HG02678 (cell line): ENCODE measurements around the gene MTA3.
"Not testable (repeated sequence)": the region's sequence is repeated elsewhere in the genome, so short reads cannot be mapped to it uniquely, and the experiment has no call there.

ENCODE experiments used
- ATAC-seq: cut with Tn5 transposase; IDR thresholded peaks from one replicate; pipeline ENCODE4 v1.9.1; 2021; ENCODE audit warnings: mild to moderate bottlenecking, moderate library complexity; ENCODE audit not compliant: unreplicated experiment

MTA3 gene

GRCh38 chr2:42606166-42606565 is 37.7 kb downstream of the MTA3 start:
- ATAC-seq = not testable (repeated sequence)

DNA sequence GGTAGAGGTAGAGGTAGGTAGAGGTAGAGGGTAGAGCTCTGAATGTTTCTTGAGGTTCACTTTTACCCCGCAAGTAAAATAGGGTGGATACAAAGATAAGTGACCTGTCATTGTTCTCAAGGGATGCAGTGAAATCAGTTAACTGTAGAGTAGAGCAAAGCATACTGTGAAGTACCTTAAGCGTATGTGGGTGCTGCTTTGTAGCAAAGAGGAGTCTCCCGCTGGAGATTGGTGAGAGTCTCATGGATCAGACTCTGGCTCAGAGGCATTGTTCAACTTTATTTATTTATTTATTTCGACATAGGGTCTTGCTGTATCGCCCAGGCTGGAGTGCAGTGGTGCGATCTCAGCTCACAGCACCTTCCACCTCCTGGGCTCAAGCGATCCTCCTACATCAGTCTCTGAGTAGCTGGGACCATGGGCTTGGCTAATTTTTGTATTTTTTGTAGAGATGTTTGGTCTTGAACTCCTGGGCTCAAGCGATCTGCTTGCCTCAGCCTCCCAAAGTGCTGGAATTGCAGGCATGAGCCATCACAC is 38.7 kb downstream of the MTA3 start:
- ATAC-seq = no peak

DNA sequence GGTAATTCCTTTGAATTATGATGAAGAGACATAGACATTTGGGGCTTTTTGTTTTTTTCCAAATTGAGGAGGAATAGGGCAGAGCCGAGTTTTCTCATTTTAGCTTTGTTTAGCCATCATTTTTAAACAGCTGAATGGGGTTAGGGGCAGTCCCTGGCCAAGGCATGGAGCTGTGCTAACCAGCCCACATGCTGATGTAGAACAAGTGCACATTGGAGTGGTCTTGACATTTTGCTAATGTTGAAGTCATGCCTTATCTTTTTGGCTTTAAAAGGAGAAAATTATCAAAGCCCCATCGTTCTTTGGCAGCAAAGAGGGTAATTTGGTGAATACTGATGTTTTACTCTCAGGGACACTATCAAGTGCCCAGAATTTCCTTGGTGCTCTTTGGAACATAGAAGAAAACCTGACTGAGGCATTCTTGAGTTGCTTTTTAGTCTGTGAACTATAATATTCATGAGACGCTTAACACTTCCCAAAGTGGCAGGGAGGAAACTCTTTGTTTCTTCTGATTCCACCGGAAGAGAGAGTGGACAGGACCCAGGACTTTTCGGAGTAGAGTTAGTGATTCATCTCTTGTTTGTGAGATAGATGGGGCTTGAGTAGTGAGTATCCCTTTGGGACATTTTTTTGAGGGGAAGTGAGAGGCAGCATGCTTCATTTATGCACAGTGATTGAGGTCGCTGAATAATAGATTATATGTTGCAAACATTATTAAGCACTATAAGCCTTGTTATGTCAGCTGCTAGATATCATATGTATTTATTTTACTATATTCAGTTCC is 45.0 kb downstream of the MTA3 start:
- ATAC-seq = no peak

DNA sequence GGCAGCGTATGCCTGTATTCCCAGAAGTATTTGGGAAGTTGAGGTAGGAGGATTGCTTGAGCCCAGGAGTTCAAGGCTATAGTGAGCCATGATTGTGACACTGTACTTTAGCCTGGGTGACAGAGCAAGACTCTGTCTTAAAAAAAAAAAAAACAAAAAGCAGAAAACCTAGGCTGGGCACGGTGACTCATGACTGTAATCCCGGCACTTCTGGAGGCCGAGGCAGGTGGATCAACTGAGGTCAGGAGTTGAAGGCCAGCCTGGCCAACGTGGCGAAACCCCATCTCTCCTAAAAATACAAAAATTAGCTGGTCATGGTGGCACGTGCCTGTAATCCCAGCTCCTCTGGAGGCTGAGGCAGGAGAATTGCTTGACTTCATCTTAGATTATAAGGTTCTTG is 46.4 kb downstream of the MTA3 start:
- no peak for ATAC-seq

DNA sequence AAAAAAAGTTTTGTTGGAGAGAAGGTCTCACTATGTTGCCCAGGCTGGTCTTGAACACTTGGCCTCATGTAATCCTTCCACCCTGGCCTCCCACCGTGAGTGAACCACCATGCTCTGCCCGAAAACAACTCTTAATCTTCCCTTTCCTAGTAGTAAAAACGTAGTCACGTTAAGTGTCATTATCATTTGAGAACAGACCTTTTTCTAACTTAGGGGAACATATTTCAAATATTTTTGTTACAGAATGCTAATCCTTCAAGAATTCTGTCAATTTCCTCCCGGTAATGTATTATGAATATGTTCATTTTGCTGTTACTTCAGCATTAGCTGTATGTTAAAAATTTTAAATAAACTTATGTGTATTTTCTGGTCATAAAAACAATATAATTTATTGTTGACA is 49.7 kb downstream of the MTA3 start:
- ATAC-seq = no peak

GRCh38 chr2:42618972-42619371 is 50.5 kb downstream of the MTA3 start:
- ATAC-seq = no peak

GRCh38 chr2:42621626-42622025 is 53.2 kb downstream of the MTA3 start:
- not testable (repeated sequence) for ATAC-seq

- no peak for ATAC-seq
Observed at GRCh38 chr2:42622943-42623676, 54.7 kb downstream of the MTA3 start.

DNA sequence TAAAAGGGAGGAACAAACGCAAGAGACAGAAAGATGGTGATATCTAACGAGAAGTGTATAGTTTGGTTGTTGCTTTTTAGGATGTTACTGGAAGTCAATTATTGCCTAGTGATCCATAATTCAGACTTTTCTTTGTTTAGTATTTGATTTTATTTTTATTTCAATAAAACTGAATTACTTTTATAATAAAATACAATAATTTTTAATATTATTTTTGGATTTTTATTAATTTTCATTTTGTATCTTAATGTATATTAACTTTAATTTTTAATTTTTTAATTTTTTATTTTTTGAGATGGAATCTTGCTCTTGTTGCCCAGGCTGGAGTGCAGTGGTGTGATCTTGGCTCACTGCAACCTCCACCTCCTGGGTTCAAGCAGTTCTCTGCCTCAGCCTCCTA is 55.6 kb downstream of the MTA3 start:
- ATAC-seq = no peak

GRCh38 chr2:42628024-42628423 is 59.6 kb downstream of the MTA3 start:
- not testable (repeated sequence) for ATAC-seq

DNA sequence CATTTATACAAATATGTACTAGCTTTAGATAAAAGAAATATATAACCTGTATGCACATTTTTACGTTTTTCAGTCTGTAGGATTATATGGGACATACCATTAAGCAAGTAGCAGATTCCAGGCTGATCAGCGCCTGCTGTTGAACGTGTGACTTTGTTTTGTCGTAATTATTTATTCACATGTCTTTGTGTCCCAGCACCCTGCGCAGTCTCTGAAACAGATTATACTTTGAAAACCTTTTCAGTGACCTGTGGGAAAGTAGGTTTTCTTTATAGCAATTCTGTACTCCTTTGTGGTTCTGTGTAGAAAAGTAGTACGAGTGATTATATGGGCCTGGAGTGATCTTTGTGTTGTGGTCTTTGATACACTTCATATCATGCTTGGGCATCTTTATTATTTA is 68.5 kb downstream of the MTA3 start:
- no peak for ATAC-seq

- no peak for ATAC-seq
Observed at GRCh38 chr2:42638080-42638784, 69.8 kb downstream of the MTA3 start.

DNA sequence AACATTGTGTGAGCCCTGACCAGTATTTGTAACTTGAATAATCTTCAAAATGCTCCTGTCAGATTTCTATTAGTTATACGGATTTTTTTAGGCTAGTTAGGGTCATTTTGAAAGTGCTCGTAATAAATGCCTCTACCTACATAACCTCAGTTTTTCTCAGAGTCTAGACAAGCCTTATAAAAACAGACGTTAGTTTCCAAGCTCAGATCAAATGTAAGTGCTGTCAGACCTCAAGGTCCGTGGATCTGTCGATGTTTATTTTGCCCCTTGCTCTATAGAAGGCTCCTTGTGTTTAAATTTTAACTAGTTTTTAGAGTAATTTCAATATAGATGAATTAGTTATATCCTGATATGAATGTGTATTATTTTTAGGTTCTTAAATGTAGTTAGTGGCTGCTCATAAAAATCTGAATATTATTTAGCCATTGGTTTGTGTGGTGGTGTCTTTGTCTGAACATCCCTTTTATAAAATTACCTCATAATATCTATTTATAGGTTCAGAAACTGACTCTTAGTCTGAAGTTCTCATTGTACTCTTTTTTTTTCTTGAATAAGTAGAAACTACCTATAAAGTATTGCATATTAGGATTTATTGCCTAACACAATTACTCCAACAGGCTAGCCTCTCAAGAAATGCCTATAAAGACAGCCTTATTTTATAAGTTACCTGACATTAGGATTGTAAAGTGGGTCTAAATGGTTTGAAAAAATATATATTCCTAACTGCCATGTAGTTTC is 71.1 kb downstream of the MTA3 start:
- ATAC-seq = no peak

DNA sequence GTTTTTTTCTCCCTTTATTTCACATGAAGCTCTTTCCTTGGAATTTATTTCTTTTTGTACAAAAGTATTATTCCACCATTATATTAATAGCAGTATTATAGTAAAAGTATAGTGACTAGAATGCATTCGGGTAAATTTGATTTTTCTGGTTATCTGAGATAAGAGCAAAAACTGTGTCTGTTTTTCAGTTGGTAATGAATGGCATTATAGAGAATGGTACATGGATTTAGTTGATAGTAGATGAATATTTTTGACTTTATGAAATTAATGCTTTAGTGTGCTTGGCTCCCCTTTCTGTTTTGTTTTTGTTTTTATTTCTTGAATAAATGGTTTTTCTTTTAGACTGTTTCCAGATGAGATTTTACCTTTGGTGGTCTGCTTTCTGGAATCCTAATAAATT is 71.8 kb downstream of the MTA3 start:
- no peak for ATAC-seq

GRCh38 chr2:42642371-42642770 is 73.9 kb downstream of the MTA3 start:
- ATAC-seq = not testable (repeated sequence)

- ATAC-seq = no peak
Observed at GRCh38 chr2:42645551-42645950, 77.1 kb downstream of the MTA3 start.

GRCh38 chr2:42648796-42649195 is 80.4 kb downstream of the MTA3 start:
- ATAC-seq = no peak

- ATAC-seq = no peak
Observed at GRCh38 chr2:42651057-42651456, 82.6 kb downstream of the MTA3 start.

DNA sequence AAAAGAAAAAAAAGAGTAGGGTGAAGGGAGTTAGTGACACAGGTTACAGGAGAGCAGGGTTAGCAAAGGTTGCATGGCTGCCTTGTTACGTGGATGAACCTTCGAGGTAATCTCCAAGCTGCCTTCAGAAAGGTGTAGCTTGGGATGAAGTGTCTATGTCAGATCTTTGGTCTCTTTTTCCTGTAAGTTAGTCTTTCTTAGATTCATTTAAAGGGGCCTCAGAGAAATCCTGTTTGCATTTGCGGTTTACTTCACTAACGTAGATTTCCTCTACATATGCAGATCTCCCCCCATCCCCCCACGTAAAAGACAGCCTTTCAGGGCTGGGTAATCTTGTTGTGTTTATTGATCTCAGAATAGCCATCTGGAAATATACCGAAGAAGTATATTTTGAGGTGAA is 83.7 kb downstream of the MTA3 start:
- ATAC-seq = peak; percentile 60

DNA sequence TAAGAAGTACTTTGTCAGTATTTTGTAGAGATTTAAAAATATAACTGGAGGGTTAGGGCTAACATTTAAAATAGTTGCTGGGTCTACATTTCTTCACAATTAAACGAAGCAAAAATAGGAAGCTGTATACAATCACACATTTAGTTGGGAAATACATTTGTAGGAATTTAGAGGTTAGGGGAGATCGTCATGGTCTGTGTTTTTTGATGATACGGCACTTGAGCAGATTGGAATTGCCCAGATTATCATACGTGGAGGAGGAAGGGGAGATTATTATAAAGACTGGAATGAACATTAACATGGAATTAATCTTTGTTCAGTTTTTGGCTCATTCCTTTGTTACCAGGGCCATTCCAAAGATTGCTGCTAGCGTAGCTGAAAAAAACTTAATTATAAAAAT is 84.6 kb downstream of the MTA3 start:
- ATAC-seq = no peak

- no peak for ATAC-seq
Observed at GRCh38 chr2:42653908-42654445, 85.5 kb downstream of the MTA3 start.
